GM23338 (cell line): ENCODE measurements around the gene CBX6. TPM values are rescaled to one million over a fixed set of nuclear protein-coding genes. Genes with fewer than 3 reads are reported as not detected.

ENCODE experiments used
- ATAC-seq: fragments of 200-7000 bp; cut with Tn5 transposase; 3 replicates; pipeline ENCODE4 v1.9.1; 2020
- DNase-seq: peaks from one replicate; pipeline ENCODE4 v3.0.0-alpha.2; 2015; ENCODE audit warnings: low spot score
- H2AFZ ChIP-seq: fragments of 200-600 bp; sonication (generic); 2 replicates; pipeline ENCODE4 v1.8.0; 2016; ENCODE audit warnings: antibody characterized with exemption, mild to moderate bottlenecking, moderate library complexity
- H3F3A ChIP-seq: fragments of 200-600 bp; sonication (generic); replicated peaks from 2 replicates; pipeline ENCODE4 v1.8.0; 2017; ENCODE audit warnings: antibody characterized with exemption, mixed run types, low read depth
- H3K27ac ChIP-seq: fragments of 200-600 bp; sonication (generic); 2 replicates; pipeline ENCODE4 v1.6.1; 2016; ENCODE audit warnings: low read depth
- H3K27me3 ChIP-seq: fragments of 200-600 bp; sonication (generic); 2 replicates; pipeline ENCODE4 v1.8.0; 2016; ENCODE audit warnings: mild to moderate bottlenecking, mixed run types, moderate library complexity; ENCODE audit not compliant: insufficient read depth
- H3K36me3 ChIP-seq: fragments of 200-600 bp; sonication (generic); 2 replicates; pipeline ENCODE4 v1.8.0; 2016; ENCODE audit warnings: mild to moderate bottlenecking; ENCODE audit not compliant: insufficient read depth
- H3K4me1 ChIP-seq: fragments of 200-600 bp; sonication (generic); 2 replicates; pipeline ENCODE4 v1.8.0; 2016; ENCODE audit warnings: mild to moderate bottlenecking, moderate library complexity; ENCODE audit not compliant: insufficient read depth
- H3K4me2 ChIP-seq: fragments of 200-600 bp; sonication (generic); 2 replicates; pipeline ENCODE4 v1.7.1; 2017; ENCODE audit warnings: mixed run types
- H3K4me3 ChIP-seq: fragments of 200-600 bp; sonication (generic); 2 replicates; pipeline ENCODE4 v1.6.1; 2016; ENCODE audit warnings: mixed run types
- H3K79me2 ChIP-seq: fragments of 200-600 bp; sonication (generic); replicated peaks from 2 replicates; pipeline ENCODE4 v1.8.0; 2017; ENCODE audit warnings: mild to moderate bottlenecking; ENCODE audit not compliant: insufficient read depth
- H3K9me2 ChIP-seq: fragments of 200-600 bp; sonication (generic); 2 replicates; pipeline ENCODE4 v1.8.0; 2017; ENCODE audit not compliant: insufficient read depth
- H4K20me1 ChIP-seq: fragments of 200-600 bp; sonication (generic); replicated peaks from 2 replicates; pipeline ENCODE4 v1.8.0; 2017; ENCODE audit warnings: mild to moderate bottlenecking; ENCODE audit not compliant: insufficient read depth
- H3K27ac Mint-ChIP-seq: 2 replicates; pipeline ENCODE4 v1.8.0; 2020; ENCODE audit warnings: inconsistent platforms, mild to moderate bottlenecking, moderate library complexity, mixed read lengths
- H3K27me3 Mint-ChIP-seq: 3 replicates; pipeline ENCODE4 v1.8.0; 2022; ENCODE audit warnings: low read depth, mild to moderate bottlenecking, moderate library complexity, mixed read lengths, inconsistent platforms; ENCODE audit not compliant: insufficient read depth, poor library complexity
- H3K36me3 Mint-ChIP-seq: 3 replicates; pipeline ENCODE4 v1.8.0; 2021; ENCODE audit warnings: low read depth, mild to moderate bottlenecking, inconsistent platforms, moderate library complexity, mixed read lengths
- H3K4me1 Mint-ChIP-seq: 3 replicates; pipeline ENCODE4 v1.8.0; 2020; ENCODE audit warnings: mild to moderate bottlenecking, inconsistent platforms, mixed read lengths
- H3K4me3 Mint-ChIP-seq: 3 replicates; pipeline ENCODE4 v1.8.0; 2021; ENCODE audit warnings: moderate library complexity, mild to moderate bottlenecking, inconsistent platforms, mixed read lengths
- H3K9me3 Mint-ChIP-seq: 3 replicates; pipeline ENCODE4 v1.8.0; 2020; ENCODE audit warnings: moderate library complexity, mild to moderate bottlenecking, inconsistent platforms, mixed read lengths
- CREB1 ChIP-seq: fragments of 250-450 bp; sonication (Bioruptor Pico); IDR thresholded peaks from 2 replicates; pipeline ENCODE4 v1.5.0; 2020; ENCODE audit warnings: low read depth, mild to moderate bottlenecking, moderate library complexity
- CTCF ChIP-seq, 2 experiments: fragments of 200-600 bp in 1 of 2; sonication (generic) in 1 of 2; conservative IDR thresholded peaks; 2 replicates each; pipeline versions ENCODE4 v1.5.1 to v1.6.1; 2016 to 2017; ENCODE audit warnings: antibody characterized with exemption in 2 of 2, low read depth in 2 of 2, mild to moderate bottlenecking in 2 of 2, moderate library complexity in 1 of 2
- ETS1 ChIP-seq: IDR thresholded peaks from 2 replicates; pipeline ENCODE4 v1.6.1; 2016; ENCODE audit warnings: antibody characterized with exemption
- EZH2 ChIP-seq: fragments of 200-600 bp; sonication (generic); IDR thresholded peaks from one replicate; pipeline ENCODE4 v1.8.0; 2017; ENCODE audit warnings: antibody characterized with exemption, mild to moderate bottlenecking, low read depth; ENCODE audit not compliant: unreplicated experiment
- EZH2phosphoT487 ChIP-seq: fragments of 200-600 bp; sonication (generic); IDR thresholded peaks from one replicate; pipeline ENCODE4 v1.8.1; 2018; ENCODE audit warnings: antibody characterized with exemption; ENCODE audit not compliant: unreplicated experiment
- JUNB ChIP-seq: IDR thresholded peaks from one replicate; pipeline ENCODE4 v1.6.1; 2016; ENCODE audit warnings: antibody characterized with exemption; ENCODE audit not compliant: unreplicated experiment
- NANOG ChIP-seq: IDR thresholded peaks from 2 replicates; pipeline ENCODE4 v1.6.1; 2016; ENCODE audit warnings: antibody characterized with exemption, borderline replicate concordance
- POLR2AphosphoS5 ChIP-seq: IDR thresholded peaks from 2 replicates; pipeline ENCODE4 v1.6.1; 2016; ENCODE audit warnings: antibody characterized with exemption, low read depth
- STAT1 ChIP-seq: IDR thresholded peaks from one replicate; pipeline ENCODE4 v1.6.1; 2016; ENCODE audit warnings: antibody characterized with exemption; ENCODE audit not compliant: unreplicated experiment
- ZNF114 ChIP-seq: fragments of 250-450 bp; sonication (Bioruptor Pico); IDR thresholded peaks from 2 replicates; pipeline ENCODE4 v1.5.0; 2020; ENCODE audit warnings: mild to moderate bottlenecking, moderate library complexity
- ZNF331 ChIP-seq: fragments of 250-450 bp; sonication (Bioruptor Pico); IDR thresholded peaks from 2 replicates; pipeline ENCODE4 v1.5.0; 2020; ENCODE audit warnings: low read depth, mild to moderate bottlenecking, moderate library complexity
- ZNF462 ChIP-seq: fragments of 250-450 bp; sonication (Bioruptor Pico); IDR thresholded peaks from 2 replicates; pipeline ENCODE4 v1.5.0; 2020; ENCODE audit warnings: mild to moderate bottlenecking, moderate library complexity
- polyA plus RNA-seq: library from polyadenylated mRNA; unstranded; fragments of >200 nt; fragmentation: Nextera tagmentation; extraction: Ambion mirVana; gene quantifications from 2 replicates; pipeline ENCODE4 v1.2.1, GENCODE V29; 2016
- total RNA-seq: library from RNA; depleted of rRNA; stranded (reverse); fragments of >200 nt; shearing (Covaris generic); gene quantifications from 2 replicates; pipeline ENCODE4 v1.2.3, GENCODE V29; 2014
- TF ChIP-seq, protein P1 (sequence below): IDR thresholded peaks from one replicate; pipeline ENCODE4 v1.6.1; 2018; ENCODE audit warnings: antibody characterized with exemption; ENCODE audit not compliant: unreplicated experiment

The CBX6 gene
- total and polyA plus RNA-seq, 2 experiments from 2014 or later: 18.5 to 23.0 TPM

DNA sequence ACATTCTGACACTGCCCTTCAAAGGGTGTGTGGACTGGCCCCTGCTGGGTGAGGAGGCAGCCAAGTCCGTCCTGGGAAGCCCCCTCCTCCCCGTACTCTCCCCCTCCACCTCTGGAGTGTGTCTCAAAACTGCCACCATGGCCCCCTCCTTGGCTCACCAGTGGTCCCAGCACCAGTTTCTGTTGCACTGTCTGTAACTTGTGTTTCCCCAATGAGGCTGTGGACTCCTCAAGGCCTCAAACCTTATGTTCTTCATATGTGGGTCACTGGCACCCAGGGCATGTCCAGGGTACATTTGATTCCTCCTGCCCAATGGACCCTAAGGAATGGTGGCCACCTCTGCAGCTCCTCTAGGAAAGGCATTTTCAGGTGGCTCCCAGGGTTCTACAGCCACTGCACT lies 21.6 kb downstream of the CBX6 start:
- Mint-ChIP-seq H3K4me1 (peaks cover 8% of the 10 kb centered on the region), H3K27ac (no peak overlapping the region), H3K27me3 (peaks cover 5% of the 10 kb centered on the region), H3K9me3 (no peaks in the 10 kb centered on the region), H3K4me3 (no peak overlapping the region), H3K36me3 (no peaks in the 10 kb centered on the region)
- ATAC-seq (no peak), DNase-seq (no peak)
- H3K79me2 ChIP-seq: no peaks in the 10 kb centered on the region
- no peak overlapping the region for H3K4me2 ChIP-seq
- no peaks in the 10 kb centered on the region for H3K36me3 ChIP-seq
- H3K9me2 ChIP-seq: no peaks in the 10 kb centered on the region
- TF ChIP-seq JUNB (no peak), EZH2phosphoT487 (no peak), ZNF331 (CRISPR knock-in tag) (no peak), STAT1 (no peak), CTCF (conservative IDR thresholded peaks at IDR 0.05; ENCODE audit: low read depth in 2 of 2) (no peak), ZNF114 (CRISPR knock-in tag) (no peak), POLR2AphosphoS5 (no peak), ETS1 (no peak), ZNF462 (CRISPR knock-in tag) (no peak), NANOG (no peak), CREB1 (CRISPR knock-in tag) (no peak), EZH2 (no peak)
- TF ChIP-seq, protein P1, sequence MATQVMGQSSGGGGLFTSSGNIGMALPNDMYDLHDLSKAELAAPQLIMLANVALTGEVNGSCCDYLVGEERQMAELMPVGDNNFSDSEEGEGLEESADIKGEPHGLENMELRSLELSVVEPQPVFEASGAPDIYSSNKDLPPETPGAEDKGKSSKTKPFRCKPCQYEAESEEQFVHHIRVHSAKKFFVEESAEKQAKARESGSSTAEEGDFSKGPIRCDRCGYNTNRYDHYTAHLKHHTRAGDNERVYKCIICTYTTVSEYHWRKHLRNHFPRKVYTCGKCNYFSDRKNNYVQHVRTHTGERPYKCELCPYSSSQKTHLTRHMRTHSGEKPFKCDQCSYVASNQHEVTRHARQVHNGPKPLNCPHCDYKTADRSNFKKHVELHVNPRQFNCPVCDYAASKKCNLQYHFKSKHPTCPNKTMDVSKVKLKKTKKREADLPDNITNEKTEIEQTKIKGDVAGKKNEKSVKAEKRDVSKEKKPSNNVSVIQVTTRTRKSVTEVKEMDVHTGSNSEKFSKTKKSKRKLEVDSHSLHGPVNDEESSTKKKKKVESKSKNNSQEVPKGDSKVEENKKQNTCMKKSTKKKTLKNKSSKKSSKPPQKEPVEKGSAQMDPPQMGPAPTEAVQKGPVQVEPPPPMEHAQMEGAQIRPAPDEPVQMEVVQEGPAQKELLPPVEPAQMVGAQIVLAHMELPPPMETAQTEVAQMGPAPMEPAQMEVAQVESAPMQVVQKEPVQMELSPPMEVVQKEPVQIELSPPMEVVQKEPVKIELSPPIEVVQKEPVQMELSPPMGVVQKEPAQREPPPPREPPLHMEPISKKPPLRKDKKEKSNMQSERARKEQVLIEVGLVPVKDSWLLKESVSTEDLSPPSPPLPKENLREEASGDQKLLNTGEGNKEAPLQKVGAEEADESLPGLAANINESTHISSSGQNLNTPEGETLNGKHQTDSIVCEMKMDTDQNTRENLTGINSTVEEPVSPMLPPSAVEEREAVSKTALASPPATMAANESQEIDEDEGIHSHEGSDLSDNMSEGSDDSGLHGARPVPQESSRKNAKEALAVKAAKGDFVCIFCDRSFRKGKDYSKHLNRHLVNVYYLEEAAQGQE: no peak
- no peaks in the 10 kb centered on the region; the same call in 1 of the 2 replicates for H3F3A ChIP-seq
- no peaks in the 10 kb centered on the region for H4K20me1 ChIP-seq
- H3K27me3 ChIP-seq: peaks cover 14% of the 10 kb centered on the region
- no peak overlapping the region for H2AFZ ChIP-seq
- H3K27ac ChIP-seq: no peak overlapping the region
- no peak overlapping the region for H3K4me3 ChIP-seq
- H3K4me1 ChIP-seq: peaks cover 5% of the 10 kb centered on the region; the same call in 1 of the 2 replicates
